ENCODE measurements around the gene EML6. TPM values are rescaled to one million over a fixed set of nuclear protein-coding genes. Genes with fewer than 3 reads are reported as not detected.

Gene EML6
- total and polyA plus RNA-seq, 2 of the 13 experiments (the other 11 are each of a cell fraction or from before 2014, with no cell fraction given), result 17.2 to 32.4 TPM

GRCh38 chr2:54805255-54805654 is 81.8 kb downstream of the EML6 start:
- Histone ChIP-seq H3K36me3 (replicated peaks in 1 of 2; ENCODE audit: control insufficient read depth in 1 of 2, insufficient read depth in 2 of 2, low read length in 2 of 2) (no peaks in the 10 kb centered on the region), H3K4me1 (ENCODE audit: insufficient read depth, low read length) (peaks cover 9% of the 10 kb centered on the region), H3K4me2 (ENCODE audit: low read depth, low read length) (no peak overlapping the region), H3K27me3 (ENCODE audit: control insufficient read depth in 1 of 2, insufficient read depth in 2 of 2, low read length in 2 of 2) (no peaks in the 10 kb centered on the region), H4K20me1 (ENCODE audit: insufficient read depth, low read length) (no peaks in the 10 kb centered on the region), H3K79me2 (ENCODE audit: insufficient read depth, low read length) (no peaks in the 10 kb centered on the region), H2AFZ (ENCODE audit: low read length) (no peak overlapping the region), H3K9ac (ENCODE audit: insufficient read depth, low read depth, low read length) (no peak overlapping the region), H3K4me3 (replicated peaks in 1 of 3; ENCODE audit: insufficient read depth in 1 of 3, low read depth in 2 of 3, low read length in 3 of 3) (no peak overlapping the region), H3K27ac (ENCODE audit: extremely low read length, insufficient read depth, low read length) (no peak overlapping the region), H3K9me3 (ENCODE audit: low read length) (no peaks in the 10 kb centered on the region)
- no TSS peak for BruUV-seq (replicated peaks)
- in situ Hi-C loops (cut with HindIII; ENCODE audit: extremely low pct_ligation_motif_present, low pct_unique_long_range_greater_than_20kb) (no loop called here), intact Hi-C loops (cut with micrococcal nuclease; ENCODE audit: unreplicated experiment) (no loop called here)
- ATAC-seq, result no peak
- CTCF ChIA-PET (ENCODE audit: low intra/inter-chr PET ratio, low total read pairs), result no interaction called here
- TF ChIP-seq ZSCAN30 (CRISPR knock-in tag; IDR thresholded peaks at IDR 0.05) (no peak), HNRNPL (IDR thresholded peaks at IDR 0.05; ENCODE audit: low read depth, low read length) (no peak), ZNF451 (CRISPR knock-in tag; IDR thresholded peaks at IDR 0.05) (no peak), ZNF598 (CRISPR knock-in tag; IDR thresholded peaks at IDR 0.05; ENCODE audit: borderline replicate concordance) (no peak), ZNF326 (CRISPR knock-in tag; IDR thresholded peaks at IDR 0.05; ENCODE audit: borderline replicate concordance) (no peak), ZGPAT (CRISPR knock-in tag; IDR thresholded peaks at IDR 0.05) (no peak), ZNF746 (CRISPR knock-in tag; IDR thresholded peaks at IDR 0.05) (no peak), MYC (CRISPR knock-in tag; IDR thresholded peaks at IDR 0.05; ENCODE audit: borderline replicate concordance) (no peak), KLF6 (CRISPR knock-in tag; IDR thresholded peaks at IDR 0.05) (no peak), ZNF567 (CRISPR knock-in tag; IDR thresholded peaks at IDR 0.05; ENCODE audit: borderline replicate concordance) (no peak), FOXO4 (CRISPR knock-in tag; conservative IDR thresholded peaks at IDR 0.05) (no peak), HOXA3 (CRISPR knock-in tag; IDR thresholded peaks at IDR 0.05) (no peak), PPARG (CRISPR knock-in tag; conservative IDR thresholded peaks at IDR 0.05) (no peak), ISL2 (CRISPR knock-in tag; IDR thresholded peaks at IDR 0.05) (no peak)
- TF ChIP-seq, protein P1, sequence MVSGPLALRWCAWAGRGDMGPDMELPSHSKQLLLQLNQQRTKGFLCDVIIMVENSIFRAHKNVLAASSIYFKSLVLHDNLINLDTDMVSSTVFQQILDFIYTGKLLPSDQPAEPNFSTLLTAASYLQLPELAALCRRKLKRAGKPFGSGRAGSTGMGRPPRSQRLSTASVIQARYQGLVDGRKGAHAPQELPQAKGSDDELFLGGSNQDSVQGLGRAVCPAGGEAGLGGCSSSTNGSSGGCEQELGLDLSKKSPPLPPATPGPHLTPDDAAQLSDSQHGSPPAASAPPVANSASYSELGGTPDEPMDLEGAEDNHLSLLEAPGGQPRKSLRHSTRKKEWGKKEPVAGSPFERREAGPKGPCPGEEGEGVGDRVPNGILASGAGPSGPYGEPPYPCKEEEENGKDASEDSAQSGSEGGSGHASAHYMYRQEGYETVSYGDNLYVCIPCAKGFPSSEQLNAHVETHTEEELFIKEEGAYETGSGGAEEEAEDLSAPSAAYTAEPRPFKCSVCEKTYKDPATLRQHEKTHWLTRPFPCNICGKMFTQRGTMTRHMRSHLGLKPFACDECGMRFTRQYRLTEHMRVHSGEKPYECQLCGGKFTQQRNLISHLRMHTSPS (CRISPR knock-in tag; IDR thresholded peaks at IDR 0.05; ENCODE audit: low read depth), result no peak
- whole genome bisulfite sequencing (ENCODE audit: low lambda C conversion rate), result 98% methylated on average over 1 of the region's 1 CpG
- no peak for DNase-seq (ENCODE audit: low spot score)
- POLR2A ChIA-PET, result no interaction called here
- FAIRE-seq, result no peak
